Epithelial cell of proximal tubule (primary cell): ENCODE measurements around the gene OPN1MW2. TPM values are rescaled to one million over a fixed set of nuclear protein-coding genes. Genes with fewer than 3 reads are reported as not detected.
"Not testable (repeated sequence)": the region's sequence is repeated elsewhere in the genome, so short reads cannot be mapped to it uniquely, and the experiment has no call there.

ENCODE experiments used
- DNase-seq: peaks from one replicate; pipeline ENCODE4 v3.0.0-alpha.2; 2011; ENCODE audit warnings: low read depth
- H3K4me3 ChIP-seq: 2 replicates; pipeline ENCODE4 v1.5.1; 2011; ENCODE audit warnings: low read depth, mild to moderate bottlenecking, low read length
- total RNA-seq: library from RNA; depleted of rRNA; stranded (reverse); fragments of >200 nt; gene quantifications from 2 replicates; pipeline ENCODE4 v1.2.3, GENCODE V29; 2015

The OPN1MW2 gene
- total RNA-seq, 1 donor from 2014 or later: not detected

DNA sequence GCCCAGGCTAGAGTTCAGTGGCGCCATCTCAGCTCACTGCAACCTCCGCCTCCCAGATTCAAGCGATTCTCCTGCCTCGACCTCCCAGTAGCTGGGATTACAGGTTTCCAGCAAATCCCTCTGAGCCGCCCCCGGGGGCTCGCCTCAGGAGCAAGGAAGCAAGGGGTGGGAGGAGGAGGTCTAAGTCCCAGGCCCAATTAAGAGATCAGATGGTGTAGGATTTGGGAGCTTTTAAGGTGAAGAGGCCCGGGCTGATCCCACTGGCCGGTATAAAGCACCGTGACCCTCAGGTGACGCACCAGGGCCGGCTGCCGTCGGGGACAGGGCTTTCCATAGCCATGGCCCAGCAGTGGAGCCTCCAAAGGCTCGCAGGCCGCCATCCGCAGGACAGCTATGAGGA, 37.7 kb downstream of the OPN1MW2 start, which contains the start of gene OPN1MW3:
OPN1MW3 (plus strand) TSS at position 301 of the 400 bp plus-strand sequence; CDS start at position 339, 38 bp downstream.
- DNase-seq, H3K4me3 ChIP-seq: not testable (repeated sequence)

DNA sequence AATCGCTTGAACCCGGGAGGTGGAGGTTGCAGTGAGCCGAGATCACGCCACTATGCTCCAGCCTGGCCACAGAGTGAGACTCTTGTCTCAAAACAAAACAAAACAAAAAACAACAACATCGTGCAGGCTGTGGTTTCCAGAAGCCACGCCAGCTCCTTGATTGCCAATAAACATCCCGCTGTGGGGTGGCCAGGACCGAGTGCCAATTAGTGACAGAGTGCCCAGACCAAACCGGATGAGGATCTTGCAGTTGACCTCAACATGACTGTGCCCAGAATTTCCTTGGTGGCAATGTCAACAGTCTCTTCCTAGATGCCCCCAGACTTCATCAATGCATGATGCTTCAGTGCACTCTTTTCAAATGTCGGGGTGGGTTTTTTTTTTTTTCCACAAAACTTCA, 39.2 kb downstream of the OPN1MW2 start:
- DNase-seq, H3K4me3 ChIP-seq: not testable (repeated sequence)

DNA sequence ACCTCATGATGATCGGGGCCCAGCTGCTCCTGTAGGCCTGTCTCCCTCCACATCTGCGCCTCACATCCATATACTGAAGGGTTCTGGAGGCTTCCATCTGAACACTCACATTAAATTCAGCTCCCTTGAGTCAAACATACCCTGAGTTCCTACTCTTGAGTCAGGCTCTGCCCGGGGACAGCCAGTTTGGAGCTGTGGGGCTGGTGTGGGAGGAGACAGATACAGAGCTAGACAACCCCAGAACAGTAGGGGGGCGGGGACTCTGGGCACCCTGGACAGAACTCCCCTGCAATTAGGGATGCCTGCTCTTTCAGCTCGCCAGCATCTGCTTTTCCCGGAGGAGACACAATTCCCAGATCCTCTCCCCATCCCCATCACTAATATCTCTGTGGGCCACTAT, 43.5 kb downstream of the OPN1MW2 start:
- not testable (repeated sequence) for H3K4me3 ChIP-seq, DNase-seq

DNA sequence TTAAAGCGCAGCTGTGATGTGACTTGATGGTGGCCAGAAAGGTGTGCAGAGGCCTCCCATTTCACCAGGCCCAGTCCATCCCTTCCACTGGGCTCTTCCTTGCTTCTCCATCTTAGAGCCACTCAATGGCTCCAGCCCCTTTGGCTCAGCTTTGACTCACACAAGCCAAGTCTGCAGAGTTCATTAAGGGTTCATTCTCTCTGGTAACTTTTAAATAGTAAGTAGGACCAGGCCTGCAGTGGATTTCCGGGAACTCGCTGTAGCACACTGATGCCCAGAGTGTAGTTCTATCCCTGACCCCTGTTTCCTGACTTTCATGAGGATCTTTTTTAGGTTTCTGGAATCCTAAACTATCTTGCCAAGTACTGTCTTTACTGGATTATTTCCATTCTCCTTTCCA, 49.7 kb downstream of the OPN1MW2 start:
- H3K4me3 ChIP-seq, DNase-seq: not testable (repeated sequence)

Other genes with a start within 250 kb of the OPN1MW2 start
- 59.7 and 61.9 TPM in 2 replicates for gene HCFC1, start 247.9 kb upstream of the OPN1MW2 start, total RNA-seq
- 2.3 and 4.3 TPM in 2 replicates for gene TMEM187, start 247.0 kb upstream of the OPN1MW2 start, total RNA-seq
- 131 and 219 TPM in 2 replicates for gene IRAK1, start 199.9 kb upstream of the OPN1MW2 start, total RNA-seq
- gene MECP2, start 122.0 kb upstream of the OPN1MW2 start, total RNA-seq: 18.1 and 23.4 TPM in 2 replicates
- not detected in 2 replicates for gene OPN1LW, start 75.5 kb upstream of the OPN1MW2 start, total RNA-seq
- not detected in 2 replicates for gene OPN1MW, start 37.2 kb upstream of the OPN1MW2 start, total RNA-seq
- gene OPN1MW3, start 37.8 kb downstream of the OPN1MW2 start, total RNA-seq: not detected in 2 replicates
- gene TEX28, start 75.4 kb downstream of the OPN1MW2 start, total RNA-seq: not detected in 2 replicates
- 0.17 TPM in 1 of 2 replicates, not detected in the other for gene TKTL1, start 76.0 kb downstream of the OPN1MW2 start, total RNA-seq
- 953 and 1,430 TPM in 2 replicates for gene FLNA, start 154.9 kb downstream of the OPN1MW2 start, total RNA-seq
- 50.7 and 63.0 TPM in 2 replicates for gene EMD, start 159.5 kb downstream of the OPN1MW2 start, total RNA-seq
- gene RPL10, start 178.6 kb downstream of the OPN1MW2 start, total RNA-seq: 5,736 and 6,055 TPM in 2 replicates
- gene DNASE1L1, start 189.5 kb downstream of the OPN1MW2 start, total RNA-seq: 20.7 and 27.7 TPM in 2 replicates
- 33.6 and 55.8 TPM in 2 replicates for gene TAFAZZIN, start 191.8 kb downstream of the OPN1MW2 start, total RNA-seq
- 28.5 and 55.1 TPM in 2 replicates for gene ATP6AP1, start 208.9 kb downstream of the OPN1MW2 start, total RNA-seq
- 116 and 144 TPM in 2 replicates for gene GDI1, start 217.4 kb downstream of the OPN1MW2 start, total RNA-seq
- 51.1 and 74.1 TPM in 2 replicates for gene FAM50A, start 224.4 kb downstream of the OPN1MW2 start, total RNA-seq
- gene PLXNA3, start 238.5 kb downstream of the OPN1MW2 start, total RNA-seq: 5.9 and 14.6 TPM in 2 replicates